Activated T-cell treated with anti-CD3 and anti-CD28 coated beads, Interleukin-2, amount 50 U/mL, for 48 hours (primary cell): ENCODE measurements around the gene STRA6.

Experiments used
- DNase-seq, 2 experiments: peaks; one replicate each; pipeline ENCODE4 v3.0.0-alpha.2; 2020

The STRA6 gene

GRCh38 chr15:74226761-74227540, 24.4 kb upstream of the STRA6 start:
- DNase-seq, result no peak

GRCh38 chr15:74225928-74226327, 23.3 kb upstream of the STRA6 start:
- no peak for DNase-seq

- no peak for DNase-seq
These were observed 19.9 kb upstream of the STRA6 start for GRCh38 chr15:74222240-74223119.

GRCh38 chr15:74221399-74222239, 19.0 kb upstream of the STRA6 start:
- no peak for DNase-seq

GRCh38 chr15:74220475-74221248, 18.1 kb upstream of the STRA6 start:
- no peak for DNase-seq

GRCh38 chr15:74217907-74218885, 15.6 kb upstream of the STRA6 start:
- no peak for DNase-seq

- DNase-seq, result no peak
These were observed 14.4 kb upstream of the STRA6 start for GRCh38 chr15:74216949-74217348.

GRCh38 chr15:74215958-74216357, 13.4 kb upstream of the STRA6 start:
- no peak for DNase-seq

- no peak for DNase-seq
These were observed 11.9 kb upstream of the STRA6 start for GRCh38 chr15:74214324-74215021.

GRCh38 chr15:74213858-74214284, 11.3 kb upstream of the STRA6 start:
- no peak for DNase-seq

- no peak for DNase-seq
These were observed 9.9 kb upstream of the STRA6 start for GRCh38 chr15:74212494-74212893.

GRCh38 chr15:74211656-74212055, 9.1 kb upstream of the STRA6 start:
- DNase-seq, result no peak

- DNase-seq, result no peak
These were observed 8.1 kb upstream of the STRA6 start for GRCh38 chr15:74210729-74211128.

- no peak for DNase-seq
These were observed 7.5 kb upstream of the STRA6 start for GRCh38 chr15:74209997-74210671.

GRCh38 chr15:74209560-74209958, 7.0 kb upstream of the STRA6 start:
- DNase-seq, result no peak

GRCh38 chr15:74208901-74209559, 6.4 kb upstream of the STRA6 start:
- DNase-seq, result no peak

- DNase-seq, result no peak
These were observed 5.9 kb upstream of the STRA6 start for GRCh38 chr15:74208496-74208895.

GRCh38 chr15:74207652-74208440, 5.3 kb upstream of the STRA6 start:
- no peak for DNase-seq
